Endothelial cell (in vitro differentiated cells): Measurements from ENCODE around the gene AAGAB. TPM values are rescaled to one million over a fixed set of nuclear protein-coding genes. Genes with fewer than 3 reads are reported as not detected.
"Not testable (repeated sequence)": the region's sequence is repeated elsewhere in the genome, so short reads cannot be mapped to it uniquely, and the experiment has no call there.

Experiments
- DNase-seq: peaks from one replicate; pipeline ENCODE4 v3.0.0; 2021; ENCODE audit warnings: low spot score
- H3K27ac Mint-ChIP-seq: one replicate; pipeline ENCODE4 v1.8.0; 2021; ENCODE audit warnings: mixed read lengths, inconsistent platforms; ENCODE audit not compliant: unreplicated experiment
- H3K27me3 Mint-ChIP-seq: one replicate; pipeline ENCODE4 v1.8.0; 2021; ENCODE audit warnings: mild to moderate bottlenecking, moderate library complexity, mixed read lengths, inconsistent platforms; ENCODE audit not compliant: unreplicated experiment
- H3K36me3 Mint-ChIP-seq: one replicate; pipeline ENCODE4 v1.8.0; 2021; ENCODE audit warnings: mild to moderate bottlenecking, low read depth, mixed read lengths, inconsistent platforms; ENCODE audit not compliant: unreplicated experiment
- H3K4me1 Mint-ChIP-seq: one replicate; pipeline ENCODE4 v1.8.0; 2021; ENCODE audit warnings: mild to moderate bottlenecking, mixed read lengths, inconsistent platforms; ENCODE audit not compliant: unreplicated experiment
- H3K4me3 Mint-ChIP-seq: one replicate; pipeline ENCODE4 v1.8.0; 2021; ENCODE audit warnings: mild to moderate bottlenecking, mixed read lengths, inconsistent platforms; ENCODE audit not compliant: unreplicated experiment
- H3K9me3 Mint-ChIP-seq: one replicate; pipeline ENCODE4 v1.8.0; 2021; ENCODE audit warnings: mixed read lengths, inconsistent platforms; ENCODE audit not compliant: unreplicated experiment
- CTCF ChIP-seq: fragments of 200-600 bp; sonication (generic); IDR thresholded peaks from one replicate; pipeline ENCODE4 v1.5.0; 2021; ENCODE audit warnings: antibody characterized with exemption; ENCODE audit not compliant: unreplicated experiment
- total RNA-seq: library from RNA; stranded (reverse); fragmentation: NEBNext Ultra II Directional; extraction: Animal tissue kit (Norgen Biotek cat#: 25700); gene quantifications from one replicate; pipeline ENCODE4 v1.2.1, GENCODE V29; 2021; ENCODE audit not compliant: unreplicated experiment

The AAGAB gene
- total RNA-seq, 1 donor from 2014 or later, result 40.6 TPM

GRCh38 chr15:67154249-67154648, 100.2 kb downstream of the AAGAB start:
- H3K4me1 Mint-ChIP-seq, result peaks cover 22% of the 10 kb centered on the region
- TF ChIP-seq CTCF, result no peak
- H3K27me3 Mint-ChIP-seq, result no peaks in the 10 kb centered on the region
- no peaks in the 10 kb centered on the region for H3K9me3 Mint-ChIP-seq
- DNase-seq, result no peak
- no peaks in the 10 kb centered on the region for H3K36me3 Mint-ChIP-seq
- H3K27ac Mint-ChIP-seq, result no peak overlapping the region
- H3K4me3 Mint-ChIP-seq, result no peak overlapping the region

- H3K27me3 Mint-ChIP-seq, DNase-seq, H3K4me3 Mint-ChIP-seq, H3K36me3 Mint-ChIP-seq, H3K27ac Mint-ChIP-seq, H3K9me3 Mint-ChIP-seq: not testable (repeated sequence)
- peaks cover 26% of the 10 kb centered on the region for H3K4me1 Mint-ChIP-seq
Measured at GRCh38 chr15:67153044-67153443, 101.4 kb downstream of the AAGAB start.

- H3K4me3 Mint-ChIP-seq, result no peak overlapping the region
- no peak for DNase-seq
- peaks cover 2% of the 10 kb centered on the region for H3K27me3 Mint-ChIP-seq
- no peaks in the 10 kb centered on the region for H3K9me3 Mint-ChIP-seq
- H3K36me3 Mint-ChIP-seq, result no peaks in the 10 kb centered on the region
- no peak for TF ChIP-seq CTCF
- peaks cover 25% of the 10 kb centered on the region for H3K4me1 Mint-ChIP-seq
- no peak overlapping the region for H3K27ac Mint-ChIP-seq
Measured at GRCh38 chr15:67152429-67152828, 102.0 kb downstream of the AAGAB start.

Other genes with a start within 250 kb of the AAGAB start
- 8.2 TPM for gene SMAD3, start 189.1 kb downstream of the AAGAB start, total RNA-seq
- gene IQCH, start 125 bp upstream of the AAGAB start, total RNA-seq, result 2.4 TPM